Loucy (cell line): ENCODE results near the gene RAD51B.

Experiments used
- H2AFZ ChIP-seq: fragments of 200-600 bp; sonication (generic); 2 replicates; pipeline ENCODE4 v1.6.0; 2016; ENCODE audit warnings: antibody characterized with exemption, mild to moderate bottlenecking, low read length, moderate library complexity
- H3F3A ChIP-seq: fragments of 200-600 bp; 2 replicates; pipeline ENCODE4 v1.6.0; 2016; ENCODE audit warnings: antibody characterized with exemption, low read depth, mild to moderate bottlenecking
- H3K27me3 ChIP-seq: fragments of 200-600 bp; sonication (generic); 2 replicates; pipeline ENCODE4 v1.6.1; 2014; ENCODE audit warnings: low read length, mild to moderate bottlenecking; ENCODE audit not compliant: insufficient read depth, poor library complexity, severe bottlenecking
- H3K36me3 ChIP-seq: fragments of 200-600 bp; sonication (generic); 2 replicates; pipeline ENCODE4 v1.6.1; 2016; ENCODE audit warnings: low read length; ENCODE audit not compliant: insufficient read depth
- H3K4me1 ChIP-seq: fragments of 200-600 bp; sonication (generic); 2 replicates; pipeline ENCODE4 v1.5.1; 2014; ENCODE audit warnings: low read length, mild to moderate bottlenecking; ENCODE audit not compliant: insufficient read depth, poor library complexity, severe bottlenecking
- H3K4me2 ChIP-seq: fragments of 200-600 bp; sonication (generic); 2 replicates; pipeline ENCODE4 v1.6.0; 2014; ENCODE audit warnings: antibody characterized with exemption, low read length, low read depth, mild to moderate bottlenecking; ENCODE audit not compliant: poor library complexity, severe bottlenecking
- H3K4me3 ChIP-seq: fragments of 200-600 bp; sonication (generic); 2 replicates; pipeline ENCODE4 v1.5.1; 2014; ENCODE audit warnings: low read length, mild to moderate bottlenecking, mixed read lengths; ENCODE audit not compliant: poor library complexity, severe bottlenecking
- H3K79me2 ChIP-seq: fragments of 200-600 bp; sonication (generic); 2 replicates; pipeline ENCODE4 v1.6.1; 2014; ENCODE audit warnings: low read length; ENCODE audit not compliant: insufficient read depth
- H3K9ac ChIP-seq: fragments of 200-600 bp; sonication (generic); 2 replicates; pipeline ENCODE4 v1.6.0; 2014; ENCODE audit warnings: mild to moderate bottlenecking, low read depth, low read length, moderate library complexity; ENCODE audit not compliant: poor library complexity, severe bottlenecking
- H3K9me2 ChIP-seq: fragments of 200-600 bp; sonication (generic); replicated peaks from 2 replicates; pipeline ENCODE4 v1.6.1; 2016; ENCODE audit warnings: low read depth, low read length, mixed read lengths
- H3K9me3 ChIP-seq: fragments of 200-600 bp; sonication (generic); 2 replicates; pipeline ENCODE4 v1.6.1; 2014; ENCODE audit warnings: mild to moderate bottlenecking, antibody characterized with exemption, low read length, low read depth; ENCODE audit not compliant: insufficient read depth
- H4K20me1 ChIP-seq: fragments of 200-600 bp; sonication (generic); 2 replicates; pipeline ENCODE4 v1.6.0; 2014; ENCODE audit warnings: antibody characterized with exemption, low read length, mild to moderate bottlenecking; ENCODE audit not compliant: insufficient read depth, poor library complexity, severe bottlenecking
- EZH2phosphoT487 ChIP-seq: fragments of 200-600 bp; IDR thresholded peaks from 2 replicates; pipeline ENCODE4 v1.6.1; 2018; ENCODE audit warnings: antibody characterized with exemption, mild to moderate bottlenecking, moderate library complexity, borderline replicate concordance
- TF ChIP-seq, protein P1 (sequence below): fragments of 200-600 bp; sonication (generic); conservative IDR thresholded peaks from 2 replicates; pipeline ENCODE4 v1.5.1; 2014; ENCODE audit warnings: mild to moderate bottlenecking, antibody characterized with exemption, low read length

The RAD51B gene

DNA sequence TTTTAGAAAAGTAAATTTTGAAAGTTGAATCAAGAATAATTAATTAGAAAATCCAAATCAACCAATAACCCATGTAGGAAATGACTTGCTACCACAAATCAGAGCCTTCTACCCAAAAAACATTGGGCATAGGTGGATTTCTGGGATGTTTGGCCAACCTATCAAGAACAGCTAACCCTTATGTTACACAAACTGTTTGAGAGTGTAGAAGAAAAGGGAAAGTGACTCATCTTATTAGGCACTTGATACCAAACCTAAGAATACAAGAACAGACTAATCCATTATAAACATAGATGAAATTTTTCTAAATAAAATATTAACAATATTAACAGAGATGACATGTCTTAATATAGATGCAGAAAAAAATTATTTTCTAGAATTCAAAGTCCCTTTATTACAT lies 712.9 kb downstream of the RAD51B start:
- Histone ChIP-seq H3K79me2 (no peaks in the 10 kb centered on the region), H3K9ac (no peak overlapping the region), H3K4me3 (no peak overlapping the region), H3K4me1 (no peaks in the 10 kb centered on the region), H2AFZ (no peak overlapping the region), H3K9me2 (no peaks in the 10 kb centered on the region), H3K4me2 (no peak overlapping the region), H4K20me1 (no peaks in the 10 kb centered on the region), H3F3A (no peaks in the 10 kb centered on the region), H3K36me3 (no peaks in the 10 kb centered on the region), H3K9me3 (peaks cover 16% of the 10 kb centered on the region), H3K27me3 (no peaks in the 10 kb centered on the region)
- TF ChIP-seq EZH2phosphoT487 = no peak
- TF ChIP-seq, protein P1, sequence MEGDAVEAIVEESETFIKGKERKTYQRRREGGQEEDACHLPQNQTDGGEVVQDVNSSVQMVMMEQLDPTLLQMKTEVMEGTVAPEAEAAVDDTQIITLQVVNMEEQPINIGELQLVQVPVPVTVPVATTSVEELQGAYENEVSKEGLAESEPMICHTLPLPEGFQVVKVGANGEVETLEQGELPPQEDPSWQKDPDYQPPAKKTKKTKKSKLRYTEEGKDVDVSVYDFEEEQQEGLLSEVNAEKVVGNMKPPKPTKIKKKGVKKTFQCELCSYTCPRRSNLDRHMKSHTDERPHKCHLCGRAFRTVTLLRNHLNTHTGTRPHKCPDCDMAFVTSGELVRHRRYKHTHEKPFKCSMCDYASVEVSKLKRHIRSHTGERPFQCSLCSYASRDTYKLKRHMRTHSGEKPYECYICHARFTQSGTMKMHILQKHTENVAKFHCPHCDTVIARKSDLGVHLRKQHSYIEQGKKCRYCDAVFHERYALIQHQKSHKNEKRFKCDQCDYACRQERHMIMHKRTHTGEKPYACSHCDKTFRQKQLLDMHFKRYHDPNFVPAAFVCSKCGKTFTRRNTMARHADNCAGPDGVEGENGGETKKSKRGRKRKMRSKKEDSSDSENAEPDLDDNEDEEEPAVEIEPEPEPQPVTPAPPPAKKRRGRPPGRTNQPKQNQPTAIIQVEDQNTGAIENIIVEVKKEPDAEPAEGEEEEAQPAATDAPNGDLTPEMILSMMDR = no peak

DNA sequence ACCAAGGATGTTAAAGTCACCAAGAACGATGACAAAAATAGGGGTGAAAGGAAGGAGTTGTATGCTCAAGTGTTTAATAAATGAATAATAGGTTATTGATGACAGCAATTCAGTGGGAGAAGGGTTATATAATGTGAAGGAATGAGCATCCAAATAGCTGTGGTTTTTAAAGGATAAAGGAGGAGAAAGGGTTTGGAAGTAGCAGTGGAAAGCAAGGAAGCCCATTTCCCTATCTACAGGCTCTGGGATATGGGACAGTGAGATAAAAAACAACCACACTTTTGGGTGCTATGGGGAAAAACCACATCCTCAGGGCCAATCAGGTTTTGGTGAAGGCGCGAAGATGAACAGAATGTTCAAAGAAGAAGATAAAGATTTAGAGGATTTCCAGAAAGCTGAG lies 714.7 kb downstream of the RAD51B start:
- H2AFZ ChIP-seq = no peak overlapping the region
- H3K4me2 ChIP-seq = no peak overlapping the region
- H3K27me3 ChIP-seq = no peaks in the 10 kb centered on the region
- H3K4me3 ChIP-seq = no peak overlapping the region
- H3K79me2 ChIP-seq = no peaks in the 10 kb centered on the region
- no peaks in the 10 kb centered on the region for H3K36me3 ChIP-seq
- H3F3A ChIP-seq = no peaks in the 10 kb centered on the region
- peaks cover 14% of the 10 kb centered on the region for H3K9me3 ChIP-seq
- no peaks in the 10 kb centered on the region for H3K9me2 ChIP-seq
- no peaks in the 10 kb centered on the region for H3K4me1 ChIP-seq
- H3K9ac ChIP-seq = no peak overlapping the region
- H4K20me1 ChIP-seq = no peaks in the 10 kb centered on the region
- no peak for TF ChIP-seq EZH2phosphoT487
- TF ChIP-seq, protein P1 = no peak

DNA sequence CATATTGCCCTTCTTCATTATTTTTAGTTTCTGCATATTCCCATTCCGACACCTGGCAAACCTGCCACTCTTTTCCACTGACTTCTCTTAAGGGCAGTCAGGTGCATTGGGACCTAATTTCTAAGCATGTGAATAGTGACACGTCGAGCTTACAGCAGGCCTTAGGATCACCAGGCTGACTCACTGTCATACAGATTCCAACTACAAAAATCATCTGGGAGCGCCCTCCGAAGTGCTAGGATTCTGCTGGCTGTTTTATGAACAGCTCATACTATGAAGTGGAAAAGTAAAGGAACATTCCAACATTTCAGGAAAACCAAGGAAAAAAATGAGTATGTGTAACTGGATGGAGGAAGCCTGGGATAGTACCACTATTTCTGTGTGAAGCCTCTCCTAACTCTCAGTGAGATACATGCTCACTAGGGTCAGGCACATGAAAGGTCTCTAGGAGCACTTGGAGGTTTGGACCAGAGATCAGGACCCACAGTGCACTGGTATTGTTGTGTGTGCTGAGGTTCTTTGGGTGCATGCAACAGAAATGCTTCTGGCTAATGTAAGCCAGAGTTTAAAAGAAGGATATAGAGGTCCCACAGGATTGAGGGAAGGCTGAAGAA lies 715.9 kb downstream of the RAD51B start:
- no peak overlapping the region for H2AFZ ChIP-seq

More for the DNA sequence above, 715.9 kb downstream of the RAD51B start:
- Histone ChIP-seq H3K4me3 (no peak overlapping the region), H3K9ac (no peak overlapping the region), H3F3A (no peaks in the 10 kb centered on the region), H3K9me3 (peaks cover 2% of the 10 kb centered on the region), H3K36me3 (no peaks in the 10 kb centered on the region), H3K4me2 (no peak overlapping the region), H3K79me2 (no peaks in the 10 kb centered on the region), H4K20me1 (no peaks in the 10 kb centered on the region), H3K4me1 (no peaks in the 10 kb centered on the region), H3K27me3 (no peaks in the 10 kb centered on the region), H3K9me2 (no peaks in the 10 kb centered on the region)
- TF ChIP-seq, protein P1 = no peak
- no peak for TF ChIP-seq EZH2phosphoT487
